Brain microvascular endothelial cell (primary cell): ENCODE results near the gene RPS8.
A peak's percentile ranks its signal among the peaks of the same experiment; 100 is the strongest.

Experiments used
- DNase-seq: peaks from one replicate; pipeline ENCODE4 v3.0.0-alpha.2; 2020
- H3K27ac ChIP-seq: fragments of 250-450 bp; sonication (Bioruptor Pico); 2 replicates; pipeline ENCODE4 v1.5.1; 2020; ENCODE audit warnings: mild to moderate bottlenecking, moderate library complexity
- H3K27me3 ChIP-seq: fragments of 250-450 bp; sonication (Bioruptor Pico); replicated peaks from 2 replicates; pipeline ENCODE4 v1.5.1; 2020; ENCODE audit warnings: mild to moderate bottlenecking
- H3K36me3 ChIP-seq: fragments of 250-450 bp; sonication (Bioruptor Pico); replicated peaks from 2 replicates; pipeline ENCODE4 v1.5.1; 2020; ENCODE audit warnings: mild to moderate bottlenecking
- H3K4me3 ChIP-seq: 2 replicates; pipeline ENCODE4 v1.5.1; 2011; ENCODE audit warnings: low read depth, mild to moderate bottlenecking, control low read depth, low read length, moderate library complexity
- CTCF ChIP-seq: IDR thresholded peaks from 2 replicates; pipeline ENCODE4 v1.5.1; 2011; ENCODE audit warnings: low read depth, mild to moderate bottlenecking, moderate library complexity, low read length, control low read depth, inconsistent platforms; ENCODE audit errors: missing control alignments
- in situ Hi-C: cut with HindIII; loops from 2 replicates; pipeline ENCODE4 v1.10.0; 2017; ENCODE audit warnings: low sequenced_read_pairs, low pct_ligation_motif_present

The RPS8 gene

GRCh38 chr1:44785501-44786137 is 10.3 kb downstream of the RPS8 start:
- peaks cover 6% of the 10 kb centered on the region for H3K36me3 ChIP-seq
- H3K27ac ChIP-seq, result no peak overlapping the region
- DNase-seq, result no peak
- peak overlapping the region; percentile 54 for H3K4me3 ChIP-seq
- no peaks in the 10 kb centered on the region for H3K27me3 ChIP-seq
- TF ChIP-seq CTCF, result no peak
- in situ Hi-C loops, result no loop called here

- TF ChIP-seq CTCF, result peak; percentile 99
- peak; percentile 66 for DNase-seq
- in situ Hi-C loops, result no loop called here
Measured at GRCh38 chr1:44786138-44786840, 10.9 kb downstream of the RPS8 start.

DNA sequence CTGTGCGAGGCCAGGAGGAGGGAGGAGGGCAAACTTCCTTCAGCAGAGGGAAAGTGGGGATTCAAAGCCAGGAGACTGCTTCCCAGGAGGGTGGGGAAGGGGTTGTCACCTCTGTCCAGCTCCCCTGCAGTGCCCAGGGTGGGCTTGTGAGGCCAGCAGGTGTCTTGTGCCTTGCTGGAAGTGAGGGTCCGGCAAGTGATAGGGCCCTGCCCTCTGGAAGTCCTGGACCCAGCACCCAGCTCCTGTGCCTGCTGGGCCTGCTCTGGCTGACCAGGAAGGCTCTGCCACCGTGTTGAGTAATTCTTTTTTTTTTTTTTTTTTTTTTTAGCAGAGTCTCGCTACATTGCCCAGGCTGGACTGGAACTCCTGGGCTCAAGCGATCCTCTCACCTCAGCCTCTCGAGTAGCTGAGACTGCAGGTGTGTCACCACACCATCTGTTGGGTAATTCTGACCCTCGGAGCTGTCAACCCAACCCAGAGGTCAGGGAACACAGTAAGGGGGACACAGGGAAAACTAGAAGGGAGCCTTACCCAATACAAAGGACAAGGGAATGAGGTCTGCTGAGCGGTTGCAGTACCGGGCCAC is 11.6 kb downstream of the RPS8 start:
- in situ Hi-C loops, result no loop called here
- TF ChIP-seq CTCF, result no peak
- Histone ChIP-seq H3K4me3 (no peak overlapping the region), H3K27me3 (no peaks in the 10 kb centered on the region), H3K36me3 (no peaks in the 10 kb centered on the region), H3K27ac (no peak overlapping the region)
- no peak for DNase-seq

More at GRCh38 chr1:44786138-44786840, 10.9 kb downstream of the RPS8 start:
- Histone ChIP-seq H3K27me3 (no peaks in the 10 kb centered on the region), H3K27ac (peak overlapping the region; percentile 27), H3K36me3 (no peaks in the 10 kb centered on the region), H3K4me3 (peak overlapping the region; percentile 54)

GRCh38 chr1:44787506-44787905 is 12.2 kb downstream of the RPS8 start:
- Histone ChIP-seq H3K4me3 (no peak overlapping the region), H3K27me3 (no peaks in the 10 kb centered on the region)
- in situ Hi-C loops, result no loop called here

GRCh38 chr1:44788120-44788860 is 12.9 kb downstream of the RPS8 start, which contains the start of gene BEST4:
BEST4 (minus strand) TSS chr1:44788170; CDS start chr1:44787705, 465 bp downstream.
- Histone ChIP-seq H3K27ac (no peak within 1 kb of the TSS), H3K4me3 (no peak within 1 kb of the TSS), H3K27me3 (no peaks in the 10 kb centered on the region), H3K36me3 (no peaks in the 10 kb centered on the region)
- no peak for TF ChIP-seq CTCF
- in situ Hi-C loops, result no loop called here
- no peak for DNase-seq

More at GRCh38 chr1:44787506-44787905, 12.2 kb downstream of the RPS8 start:
- TF ChIP-seq CTCF, result no peak
- DNase-seq, result no peak
- no peak overlapping the region for H3K27ac ChIP-seq
- H3K36me3 ChIP-seq, result no peaks in the 10 kb centered on the region
